Measurements from ENCODE around the gene MGMT. TPM values are rescaled to one million over a fixed set of nuclear protein-coding genes. Genes with fewer than 3 reads are reported as not detected.

MGMT gene
- polyA plus RNA-seq, 1 donor: 13.9 TPM

DNA sequence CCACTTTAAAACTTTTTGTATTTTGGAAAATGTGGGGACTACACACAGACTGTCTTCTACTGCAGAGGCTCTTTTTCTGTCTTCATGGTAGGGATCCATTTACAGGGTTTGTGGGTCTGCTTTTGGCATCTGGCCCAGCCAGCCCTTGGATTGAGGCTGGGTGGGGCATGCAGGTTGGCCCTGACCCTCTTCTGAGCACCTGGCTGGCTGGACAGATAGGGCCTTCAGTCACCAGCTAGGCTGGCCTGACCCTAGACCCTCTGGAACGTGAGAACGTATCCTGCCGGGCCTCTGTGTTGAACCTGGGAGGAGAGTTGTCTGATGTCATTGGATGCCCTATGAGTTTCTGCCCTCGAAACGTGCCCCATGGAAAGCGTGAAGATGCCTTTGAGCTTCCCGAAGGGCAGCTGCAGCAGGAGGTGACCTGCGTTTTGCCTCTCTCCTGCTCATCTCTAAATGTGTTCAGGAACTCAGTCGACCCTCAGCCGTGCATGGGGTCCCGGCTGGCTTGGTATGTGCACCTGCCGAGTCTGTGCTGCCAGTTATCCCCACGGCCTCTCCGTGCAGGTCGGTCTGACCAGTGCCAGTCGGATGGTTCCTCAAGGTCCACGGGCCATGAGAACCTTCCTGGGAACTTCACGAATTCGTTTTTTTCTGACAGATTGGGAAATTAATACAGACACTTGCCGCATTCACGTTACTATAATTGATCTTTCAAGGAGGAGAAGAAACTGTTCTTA lies 74.9 kb downstream of the MGMT start:
- no peak for DNase-seq (ENCODE audit: low read depth)

DNA sequence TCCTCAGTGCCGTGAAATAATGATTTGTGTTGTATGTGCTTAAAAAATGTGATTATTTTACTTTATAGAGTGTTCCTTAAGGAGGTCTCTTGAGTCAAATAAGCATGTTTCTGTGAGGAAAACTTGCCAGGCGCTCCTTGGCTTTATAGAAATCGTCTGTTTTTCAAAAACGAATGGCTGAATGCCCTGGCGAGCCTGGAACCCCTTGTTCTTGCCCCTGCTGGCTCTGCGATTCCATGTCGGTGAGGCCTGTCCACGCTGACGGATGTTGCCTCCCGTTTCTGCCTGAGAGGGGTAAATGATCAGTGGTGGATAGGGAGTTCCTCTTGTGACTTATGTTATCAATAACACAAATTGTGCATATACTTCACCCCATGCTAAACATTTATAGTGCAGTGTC lies 75.5 kb downstream of the MGMT start:
- DNase-seq (ENCODE audit: low read depth): no peak

DNA sequence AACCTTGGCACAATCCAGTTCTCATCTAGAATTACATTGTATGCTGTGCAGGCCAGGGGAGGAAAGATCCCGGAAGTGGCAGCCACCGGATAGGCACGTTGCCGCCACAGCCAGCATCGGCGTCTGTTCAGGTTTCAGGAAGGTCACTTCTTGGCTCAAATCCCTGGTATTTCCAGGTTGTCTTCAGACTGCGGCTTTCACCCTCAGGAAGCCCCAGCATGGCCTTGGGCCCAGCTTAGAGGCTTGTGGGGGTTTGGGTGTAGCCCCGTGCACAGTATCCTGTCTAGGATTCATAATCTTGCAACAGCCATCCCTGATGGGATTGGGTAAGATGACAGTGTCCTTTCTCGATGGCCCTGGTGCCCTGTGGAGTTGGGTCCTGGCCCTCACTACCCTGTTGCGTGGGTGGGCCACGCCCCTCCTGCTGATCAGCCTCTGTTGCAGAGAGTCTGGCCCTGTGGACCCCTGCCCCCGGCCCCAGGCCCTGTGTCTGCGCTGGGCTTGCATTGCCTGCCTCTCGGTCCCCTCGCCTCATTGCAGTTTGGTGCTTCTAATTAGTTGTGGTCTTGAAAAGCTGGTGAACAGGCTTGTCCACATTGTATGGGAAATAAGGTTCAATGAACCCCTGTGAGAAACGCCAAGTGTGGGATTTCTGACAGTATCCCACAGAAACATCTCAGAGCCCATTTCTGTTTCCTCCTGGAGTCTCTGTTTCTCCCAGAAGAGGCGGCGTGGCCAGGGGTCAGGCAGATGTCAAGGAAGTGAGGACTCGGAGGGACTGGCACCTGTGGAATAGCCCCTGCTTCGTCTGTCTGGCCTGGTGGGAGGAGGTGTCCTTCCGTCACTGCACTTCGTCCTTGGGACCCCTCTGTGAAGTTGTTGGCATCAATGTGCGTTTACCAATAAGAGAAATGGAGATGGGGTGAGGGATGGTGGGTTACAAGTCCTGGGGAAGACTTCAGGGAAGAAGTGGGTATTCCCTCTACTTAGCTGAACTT lies 77.5 kb downstream of the MGMT start:
- no peak for DNase-seq (ENCODE audit: low read depth)

DNA sequence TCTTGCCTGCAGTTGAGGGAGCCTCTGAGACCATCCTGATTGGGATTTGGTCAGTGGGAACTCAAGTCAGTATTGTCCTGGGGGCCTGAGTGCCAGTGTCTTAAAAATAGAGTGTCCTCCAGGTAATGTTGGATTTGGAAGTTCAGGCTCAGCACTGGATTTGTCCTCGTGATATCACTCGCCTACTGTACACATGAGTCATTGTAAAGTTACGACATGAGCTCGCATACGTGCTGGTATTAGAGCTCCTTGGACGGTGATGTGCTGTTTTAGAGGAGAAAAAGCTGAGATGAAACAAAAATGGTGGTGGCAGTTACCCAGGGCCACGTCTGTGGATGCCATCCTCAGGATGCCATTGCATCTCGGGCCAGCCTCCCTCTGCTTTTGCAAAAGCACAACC lies 78.2 kb downstream of the MGMT start:
- DNase-seq (ENCODE audit: low read depth): no peak

DNA sequence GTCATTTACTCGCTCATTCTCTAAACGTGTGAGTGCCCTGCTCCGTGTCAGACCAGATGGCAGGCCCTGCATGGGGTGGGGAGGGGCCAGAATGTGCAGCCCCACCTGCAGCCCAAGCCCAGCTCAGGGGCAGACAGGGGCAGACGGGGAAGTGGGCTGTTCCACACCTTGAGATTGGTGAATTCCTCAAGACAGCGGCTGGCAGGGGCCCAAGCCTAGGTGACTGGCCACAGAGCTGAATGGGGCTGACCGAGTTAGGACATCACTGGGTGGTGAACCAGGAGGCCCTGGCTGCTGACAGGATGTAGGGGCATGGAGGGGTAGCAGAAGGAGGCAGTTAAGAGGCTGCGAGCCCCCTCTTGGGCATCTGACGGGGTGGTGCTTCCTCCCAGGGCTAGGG lies 79.1 kb downstream of the MGMT start:
- DNase-seq (ENCODE audit: low read depth): no peak

DNA sequence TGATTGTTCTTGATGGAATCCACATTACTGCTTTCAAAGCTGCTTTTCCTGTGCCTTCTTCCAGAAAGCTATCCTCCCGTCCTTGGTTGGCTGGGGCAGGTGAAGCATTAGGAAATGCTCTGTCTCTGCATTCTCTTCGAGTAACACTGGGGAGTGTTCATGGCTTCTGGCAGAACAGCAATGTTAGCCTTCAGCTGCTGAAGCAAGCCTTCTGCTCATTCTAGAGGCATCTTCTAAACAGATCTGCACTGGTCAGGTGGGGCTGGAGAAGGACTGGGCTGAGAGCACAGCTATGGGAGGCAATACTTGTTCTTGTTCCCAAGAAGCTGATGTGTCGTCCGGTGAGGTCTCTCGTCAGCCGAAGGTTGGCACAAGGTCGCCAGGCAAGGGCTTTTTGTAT lies 80.6 kb downstream of the MGMT start:
- no peak for DNase-seq (ENCODE audit: low read depth)

DNA sequence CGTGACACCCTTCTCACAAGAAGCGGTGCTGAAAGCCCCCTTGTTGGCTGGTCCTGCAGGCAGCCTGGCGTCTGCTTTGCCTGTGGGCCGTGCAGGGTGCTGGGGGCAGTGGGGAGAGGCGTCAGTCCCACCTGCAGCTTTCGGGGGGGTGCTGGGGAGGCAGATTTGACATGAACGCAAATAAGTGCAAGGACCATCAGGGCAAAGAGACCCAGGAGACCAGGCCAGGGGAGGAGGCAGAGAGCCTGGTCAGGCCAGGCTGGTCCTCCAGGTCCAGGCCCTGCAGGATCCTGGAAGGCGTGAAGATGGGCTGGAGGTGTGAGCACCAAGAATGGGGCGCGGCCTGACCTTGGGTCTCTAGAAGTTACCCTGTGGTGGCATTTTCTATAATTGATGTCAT lies 81.6 kb downstream of the MGMT start:
- DNase-seq (ENCODE audit: low read depth): no peak

DNA sequence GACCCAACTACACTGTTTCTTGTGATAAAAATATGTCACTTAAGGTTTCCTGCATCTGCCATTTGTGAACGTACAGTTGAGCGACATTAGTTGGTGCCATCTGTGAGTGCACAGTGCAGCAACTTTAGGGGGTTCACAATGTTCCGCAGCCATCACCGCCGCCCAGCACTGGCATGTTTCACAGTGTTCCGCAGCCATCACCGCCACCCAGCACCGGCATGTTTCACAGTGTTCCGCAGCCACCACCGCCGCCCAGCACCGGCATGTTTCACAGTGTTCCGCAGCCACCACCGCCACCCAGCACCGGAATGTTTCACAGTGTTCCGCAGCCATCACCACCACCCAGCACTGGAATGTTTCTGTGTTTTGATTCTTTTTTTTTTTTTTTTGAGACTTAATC lies 83.0 kb downstream of the MGMT start:
- DNase-seq (ENCODE audit: low read depth): no peak

DNA sequence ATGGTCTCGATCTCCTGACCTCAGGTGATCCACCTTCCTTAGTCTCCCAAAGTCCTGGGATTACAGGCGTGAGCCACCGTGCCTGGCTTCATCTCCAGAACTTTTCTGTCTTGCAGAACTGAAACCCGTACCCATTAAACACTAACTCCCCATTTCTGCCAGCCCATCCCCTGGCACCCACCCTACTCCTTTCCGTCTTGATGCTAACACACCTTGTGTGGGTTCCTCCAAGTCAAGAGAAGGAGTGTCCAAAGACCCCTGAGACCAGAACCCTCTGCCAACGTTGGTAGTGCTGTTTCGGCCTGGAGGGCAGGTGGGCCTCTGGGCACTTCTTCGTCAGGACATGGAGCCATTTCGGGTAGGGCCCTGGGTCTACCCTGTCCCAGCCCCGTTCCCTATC lies 83.6 kb downstream of the MGMT start:
- no peak for DNase-seq (ENCODE audit: low read depth)

DNA sequence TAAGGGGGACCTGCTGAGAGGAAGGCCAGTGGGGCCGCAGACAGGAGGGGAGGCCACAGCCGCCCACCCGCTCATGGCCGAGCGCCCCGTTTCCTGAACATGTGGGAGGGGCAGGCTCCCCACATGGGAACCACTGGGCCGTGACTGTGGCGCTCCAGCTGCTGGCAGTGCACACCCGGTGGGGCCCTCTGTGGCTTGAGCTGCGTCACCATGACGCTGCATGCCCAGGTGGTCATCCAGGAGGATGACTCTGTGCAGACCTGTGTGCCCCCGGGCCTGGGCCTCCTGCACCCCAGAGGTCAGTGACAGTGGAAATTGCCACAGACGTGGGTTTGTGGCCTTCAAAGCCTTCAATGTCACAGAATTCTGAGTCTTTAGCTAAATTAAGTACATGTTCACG lies 85.1 kb downstream of the MGMT start:
- no peak for DNase-seq (ENCODE audit: low read depth)

- DNase-seq (ENCODE audit: low read depth): no peak
Measured at GRCh38 chr10:129553928-129554327, 86.9 kb downstream of the MGMT start.

DNA sequence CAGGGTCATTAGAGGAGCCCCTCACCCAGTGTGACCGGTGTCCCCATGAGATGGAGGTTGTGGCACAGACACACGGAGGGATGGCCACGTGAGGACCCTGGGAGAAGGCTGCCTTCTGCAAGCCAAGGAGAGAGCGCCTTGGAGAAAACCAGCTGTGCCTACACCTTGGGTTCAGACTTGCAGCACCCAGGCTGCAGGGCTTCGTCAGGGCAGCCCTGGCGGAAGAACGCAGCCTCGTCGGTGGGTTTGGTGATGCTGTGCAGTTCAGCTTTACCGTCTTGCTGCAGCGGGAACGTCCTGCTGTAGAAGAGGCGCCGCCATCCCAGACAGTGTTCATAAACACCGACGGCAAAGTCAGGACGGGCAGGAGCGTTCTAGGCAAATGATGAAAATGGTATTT lies 89.3 kb downstream of the MGMT start:
- DNase-seq (ENCODE audit: low read depth): no peak

DNA sequence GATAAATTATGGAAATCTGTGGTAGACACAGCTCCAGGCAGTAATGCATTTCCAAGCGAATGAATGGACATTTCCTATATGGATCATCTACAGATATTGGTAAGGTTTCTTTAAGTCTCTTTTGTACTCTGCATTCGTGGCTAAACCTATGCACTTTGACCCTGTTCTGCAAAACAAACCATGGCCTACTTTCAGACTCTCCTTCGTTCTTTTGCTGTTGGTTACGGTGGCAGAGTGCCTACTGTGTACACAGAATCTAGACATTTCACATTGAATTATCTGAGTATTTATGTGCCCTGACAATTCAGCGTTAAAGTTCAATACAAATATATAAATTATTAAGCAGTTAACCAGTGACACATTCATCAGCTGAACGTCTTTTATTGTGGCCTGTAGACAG lies 93.3 kb downstream of the MGMT start:
- DNase-seq (ENCODE audit: low read depth): no peak

GRCh38 chr10:129562487-129562886 lies 95.4 kb downstream of the MGMT start:
- DNase-seq (ENCODE audit: low read depth): no peak

GRCh38 chr10:129564923-129565322 lies 97.9 kb downstream of the MGMT start:
- DNase-seq (ENCODE audit: low read depth): no peak

DNA sequence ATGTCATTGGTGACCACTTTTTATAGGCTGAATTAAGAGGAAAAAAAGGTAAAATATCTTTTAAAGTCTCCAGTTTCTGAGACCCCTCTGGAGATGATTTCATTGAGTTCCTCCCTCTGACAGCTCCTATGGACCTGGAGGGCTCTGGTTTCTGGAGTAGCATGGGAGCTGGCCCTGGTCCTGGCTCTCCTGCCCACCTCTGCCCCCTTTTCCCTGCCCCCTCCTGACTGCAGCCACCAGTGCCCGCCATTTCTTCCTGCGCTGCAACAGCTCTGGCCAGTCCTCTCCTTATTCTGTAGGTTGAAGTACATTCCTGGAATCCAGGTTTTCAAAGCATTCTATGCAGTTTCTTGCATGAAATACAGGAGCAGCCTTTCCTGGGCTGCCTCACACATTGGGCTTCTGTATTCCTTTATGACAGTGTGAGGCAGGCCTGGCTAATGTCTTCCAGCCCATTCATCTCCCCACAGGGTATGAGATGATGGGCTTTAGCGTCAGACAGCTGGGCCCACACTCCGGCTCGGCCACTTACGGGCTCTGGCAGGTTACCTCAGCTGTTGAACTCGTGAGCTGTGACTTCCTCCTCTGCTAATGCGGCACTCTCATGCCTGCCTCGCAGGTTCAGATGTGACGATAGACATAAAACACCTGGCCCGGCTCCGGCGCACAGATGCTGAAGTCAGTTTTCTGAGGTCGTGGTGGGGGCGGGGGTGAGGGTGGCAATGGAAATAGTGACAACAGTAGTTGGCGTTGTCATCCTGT lies 101.7 kb downstream of the MGMT start:
- no peak for DNase-seq (ENCODE audit: low read depth)

DNA sequence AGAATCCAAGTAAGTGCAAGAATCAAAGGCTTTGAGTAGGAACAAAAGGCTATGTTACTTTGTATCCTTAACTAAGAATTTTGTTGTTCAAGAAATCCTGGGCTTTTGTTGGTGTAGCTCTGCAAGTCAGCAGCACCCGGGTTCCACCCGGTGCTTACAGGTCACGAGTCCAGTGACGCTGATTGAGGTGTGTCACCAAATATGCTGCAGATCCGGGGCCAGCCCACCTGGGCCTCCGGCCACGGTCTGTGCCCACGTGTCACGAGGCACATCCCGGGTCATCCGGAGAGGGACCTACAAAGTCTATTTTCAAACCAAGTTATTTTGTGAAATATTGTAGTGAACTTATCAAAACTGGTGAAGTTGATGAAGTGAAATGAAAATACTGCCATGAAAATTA lies 103.1 kb downstream of the MGMT start:
- DNase-seq (ENCODE audit: low read depth): no peak

DNA sequence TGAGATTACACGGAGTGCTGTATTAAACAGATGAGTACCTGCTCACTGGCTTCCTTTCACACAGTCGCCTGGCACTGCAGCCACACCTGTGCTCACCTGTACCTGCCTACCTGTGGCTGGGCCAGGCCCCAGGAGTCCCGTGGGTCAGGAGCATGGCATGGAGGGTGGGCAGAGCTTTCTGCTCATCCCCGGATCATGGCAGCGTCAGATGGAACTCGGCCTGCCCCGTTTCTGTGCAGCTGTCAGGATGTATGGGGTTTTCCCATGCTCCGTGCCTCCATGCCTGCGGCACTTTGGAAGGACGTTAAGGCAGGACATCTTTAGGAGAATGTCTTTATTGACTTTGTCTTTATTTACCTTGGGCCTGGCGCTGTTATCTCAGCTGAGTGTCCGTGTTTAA lies 112.2 kb downstream of the MGMT start:
- DNase-seq (ENCODE audit: low read depth): no peak

DNA sequence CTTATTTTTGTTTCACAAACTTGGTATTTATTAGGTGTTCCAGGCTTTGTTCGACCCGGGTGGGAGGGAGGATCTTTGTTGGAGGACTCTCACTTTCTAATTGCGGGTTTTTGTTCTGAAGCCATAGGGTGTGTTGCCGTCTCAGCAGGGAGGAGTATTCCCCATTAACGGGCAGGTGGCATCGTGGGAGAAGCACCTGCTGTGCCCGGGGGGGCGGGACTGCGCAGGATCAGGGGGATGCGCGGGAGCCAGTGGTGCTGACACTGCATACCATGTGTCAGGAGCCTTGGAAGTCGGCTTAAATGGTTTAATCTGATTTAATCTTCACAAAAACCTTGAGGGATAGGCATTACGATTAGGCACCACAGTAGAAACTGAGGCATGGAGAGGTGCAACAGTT lies 113.0 kb downstream of the MGMT start:
- no peak for DNase-seq (ENCODE audit: low read depth)

DNA sequence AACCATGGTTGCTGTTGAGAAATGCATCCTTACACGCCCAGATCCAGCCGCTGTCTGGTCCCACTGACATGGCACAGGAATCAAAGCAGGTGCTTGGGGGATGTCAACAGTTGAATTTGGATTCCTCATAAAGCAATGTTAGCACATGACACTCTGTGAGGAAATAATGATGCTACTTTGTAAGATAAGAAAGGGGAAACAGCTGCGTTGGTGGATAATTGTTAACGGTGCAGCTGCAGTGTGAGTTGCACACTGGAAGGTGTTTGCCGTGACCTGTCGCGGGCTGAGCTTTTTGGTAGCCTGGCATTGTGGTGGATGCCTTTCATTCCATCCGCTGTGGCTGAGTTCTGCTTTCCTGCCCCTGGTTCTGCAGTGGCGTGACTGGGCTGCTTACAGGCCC lies 113.9 kb downstream of the MGMT start:
- DNase-seq (ENCODE audit: low read depth): no peak

GRCh38 chr10:129581827-129582411 lies 114.9 kb downstream of the MGMT start:
- no peak for DNase-seq (ENCODE audit: low read depth)

DNA sequence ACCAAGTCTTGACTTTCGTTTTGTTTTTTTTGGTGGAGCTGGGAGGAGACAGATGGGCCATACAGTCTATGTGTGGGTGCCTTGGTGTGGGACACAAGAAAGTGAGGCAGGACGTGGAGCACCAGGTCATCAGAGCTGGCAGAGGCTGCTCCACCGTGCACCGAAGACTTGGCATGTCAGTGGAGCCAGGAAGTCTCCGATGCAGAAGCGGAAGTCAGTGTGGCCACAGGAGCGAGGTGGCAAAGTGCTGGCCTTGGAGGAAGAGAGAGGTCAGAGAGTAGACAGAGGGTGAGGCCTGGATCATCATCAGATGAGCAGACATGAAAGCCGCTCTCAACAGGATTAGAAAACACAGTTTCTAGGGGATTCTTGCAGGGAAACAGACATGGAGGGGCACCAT lies 116.8 kb downstream of the MGMT start:
- DNase-seq (ENCODE audit: low read depth): no peak

Data from forelimb muscle (tissue), 1 donor.